ENCODE data around the gene PTPN5. TPM values are rescaled to one million over a fixed set of nuclear protein-coding genes. Genes with fewer than 3 reads are reported as not detected.

Gene PTPN5
- total RNA-seq, 1 experiment from 2014 or later, result 1.4 TPM

DNA sequence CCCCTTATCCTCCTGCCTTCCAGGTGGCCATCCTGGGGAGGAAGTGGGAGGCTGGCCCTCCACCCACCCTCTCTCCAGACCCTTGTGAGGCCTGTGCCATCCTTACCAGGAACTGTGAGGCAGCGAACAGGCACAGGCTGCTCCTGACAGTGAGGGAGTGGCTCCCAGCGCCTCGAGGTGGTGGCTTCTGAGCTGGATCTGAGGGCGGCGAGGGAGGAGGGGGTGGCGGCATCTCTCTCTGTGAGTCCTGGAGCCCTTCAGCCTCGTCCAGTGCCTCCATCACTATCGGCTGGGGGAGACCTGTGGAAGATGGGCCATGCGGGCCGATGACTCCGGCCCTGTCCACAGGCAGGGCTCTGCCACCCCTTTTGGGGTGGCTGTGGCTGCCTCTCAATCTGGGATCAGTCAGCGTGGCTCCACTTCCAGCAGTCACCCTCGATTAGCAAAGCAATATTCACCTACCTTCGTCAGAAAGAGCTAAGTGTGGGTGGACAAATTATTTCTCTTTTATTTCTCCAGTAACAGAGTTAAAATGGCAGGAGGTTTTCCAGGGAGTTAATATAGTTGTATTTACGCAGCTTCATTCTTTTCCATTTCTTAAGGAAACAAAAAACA lies 47.6 kb downstream of the PTPN5 start:
- WGBS (ENCODE audit: extremely low coverage, insufficient read length, low lambda C conversion rate), result no CpG with 5 or more reads among the region's 15 CpGs
- Histone ChIP-seq H3K14ac (ENCODE audit: insufficient read depth, low read length) (no peak overlapping the region), H3K23me2 (ENCODE audit: insufficient read length, low read depth, low read length, poor library complexity, severe bottlenecking) (no peaks in the 10 kb centered on the region), H3K27ac (ENCODE audit: insufficient read length, low read depth, low read length) (no peak overlapping the region), H2BK12ac (ENCODE audit: insufficient read length, low read depth, low read length) (no peak overlapping the region), H2BK15ac (ENCODE audit: low read depth, low read length) (no peak overlapping the region), H3K23ac (ENCODE audit: insufficient read length, low read depth, low read length) (no peak overlapping the region), H3K4ac (ENCODE audit: low read depth, low read length) (no peak overlapping the region), H3K79me1 (ENCODE audit: insufficient read depth, low read depth, low read length, poor library complexity, severe bottlenecking) (no peaks in the 10 kb centered on the region), H2AFZ (ENCODE audit: low read length) (no peak overlapping the region), H3K4me2 (ENCODE audit: insufficient read depth, insufficient read length, low read length) (no peak overlapping the region), H2BK120ac (ENCODE audit: low read depth, low read length, poor library complexity, severe bottlenecking) (no peak overlapping the region), H4K91ac (ENCODE audit: insufficient read length, low read depth, low read length) (no peak overlapping the region), H2BK20ac (ENCODE audit: low read depth, low read length, poor library complexity, severe bottlenecking) (no peak overlapping the region), H3K56ac (ENCODE audit: insufficient read length, low read depth, low read length) (no peak overlapping the region), H2BK5ac (ENCODE audit: insufficient read length, low read length) (no peak overlapping the region), H3K9me3 (ENCODE audit: control insufficient read depth, low read depth, low read length) (no peaks in the 10 kb centered on the region), H3K27me3 (ENCODE audit: insufficient read depth, low read length) (no peaks in the 10 kb centered on the region), H3K79me2 (ENCODE audit: insufficient read depth, low read length) (no peaks in the 10 kb centered on the region), H3K4me1 (ENCODE audit: insufficient read depth, low read length) (no peaks in the 10 kb centered on the region), H4K20me1 (ENCODE audit: control insufficient read depth, insufficient read depth, insufficient read length) (no peaks in the 10 kb centered on the region), H4K8ac (replicated peaks; ENCODE audit: insufficient read length, low read depth, low read length) (no peak overlapping the region), H3T11ph (ENCODE audit: low read length) (no peak overlapping the region), H4K5ac (ENCODE audit: insufficient read length, low read depth, low read length) (no peak overlapping the region), H2AK5ac (ENCODE audit: insufficient read length, low read length) (no peak overlapping the region), H3K18ac (ENCODE audit: insufficient read length, low read depth, low read length) (no peak overlapping the region), H3K9ac (ENCODE audit: extremely low read depth, insufficient read length, low read length) (no peak overlapping the region)
- Mint-ChIP-seq H3K27ac (no peak overlapping the region), H3K4me3 (no peak overlapping the region), H3K27me3 (ENCODE audit: low read depth) (peaks cover 2% of the 10 kb centered on the region), H3K9me3 (no peaks in the 10 kb centered on the region; a peak in 1 of 5 replicates), H3K4me1 (peaks cover 10 to 19% of the 10 kb centered on the region in 2 experiments), H3K36me3 (ENCODE audit: insufficient read depth in 1 of 3, low read depth in 3 of 3) (no peaks in the 10 kb centered on the region; a peak in 1 of 7 replicates)
- TF ChIP-seq CTCF (conservative IDR thresholded peaks at IDR 0.05), result no peak
- DNase-seq, result no peak

Measured in H9 (cell line).